H1 (cell line): Measurements from ENCODE around the gene ERAP2. TPM values are rescaled to one million over a fixed set of nuclear protein-coding genes. Genes with fewer than 3 reads are reported as not detected.

Source experiments
- EZH2 ChIP-seq: fragments of 200-600 bp; sonication (generic); IDR thresholded peaks from 2 replicates; pipeline ENCODE4 v1.7.1; 2012; ENCODE audit warnings: low read depth, mild to moderate bottlenecking, moderate library complexity, low read length, inconsistent platforms; ENCODE audit not compliant: severe bottlenecking
- polyA plus RNA-seq, 7 experiments: library from polyadenylated mRNA; depleted of rRNA in 3 of 7; stranded (reverse) in 5 of 7; unstranded in 2 of 7; fragments of >200 nt in 5 of 7; fragments of 200-250 nt in 2 of 7; gene quantifications; 1 replicate in 5 of 7; 2 replicates in 1 of 7; 4 replicates in 1 of 7; pipeline versions ENCODE4 v1.2.1 to v1.2.3, GENCODE V29; 2011 to 2013; ENCODE audit warnings: missing spikeins in 2 of 7, mixed read lengths in 2 of 7
- total RNA-seq: library from RNA; stranded (reverse); fragmentation: NEBNext Ultra II Directional; extraction: Animal tissue kit (Norgen Biotek cat#: 25700); gene quantifications from 2 replicates; pipeline ENCODE4 v1.2.1, GENCODE V29; 2021

The ERAP2 gene
- total and polyA plus RNA-seq, 2 of the 8 experiments (the other 6 are each of a cell fraction or from before 2014, with no cell fraction given): 0.14 TPM; not detected in 1

- TF ChIP-seq EZH2: no peak
These were observed 40.5 kb upstream of the ERAP2 start (continued) for GRCh38 chr5:96835791-96836191.
